Gastroesophageal sphincter (tissue), 3 donors: ENCODE results near the gene RXRA.

Source experiments
- EP300 ChIP-seq: sonication (generic); formaldehyde crosslinking; IDR thresholded peaks from one replicate; pipeline ENCODE4 v1.6.1; 2017; ENCODE audit warnings: antibody characterized with exemption, mild to moderate bottlenecking
- POLR2A ChIP-seq, 2 donors: fragments of 450-650 bp; IDR thresholded peaks; one replicate each; pipeline ENCODE4 v1.6.1; 2017; ENCODE audit warnings: antibody characterized with exemption in 2 of 2, mild to moderate bottlenecking in 2 of 2, moderate library complexity in 1 of 2
- POLR2AphosphoS5 ChIP-seq: sonication (generic); formaldehyde crosslinking; IDR thresholded peaks from one replicate; pipeline ENCODE4 v1.6.1; 2017; ENCODE audit warnings: antibody characterized with exemption
- TF ChIP-seq, protein P1 (sequence below), 4 experiments: fragments of 200-600 bp in 2 of 4; fragments of 450-650 bp in 2 of 4; sonication (generic) in 1 of 4; IDR thresholded peaks; one replicate each; pipeline ENCODE4 v1.5.1; 2017 to 2019; ENCODE audit warnings: antibody characterized with exemption in 4 of 4, mild to moderate bottlenecking in 2 of 4, moderate library complexity in 2 of 4

DNA sequence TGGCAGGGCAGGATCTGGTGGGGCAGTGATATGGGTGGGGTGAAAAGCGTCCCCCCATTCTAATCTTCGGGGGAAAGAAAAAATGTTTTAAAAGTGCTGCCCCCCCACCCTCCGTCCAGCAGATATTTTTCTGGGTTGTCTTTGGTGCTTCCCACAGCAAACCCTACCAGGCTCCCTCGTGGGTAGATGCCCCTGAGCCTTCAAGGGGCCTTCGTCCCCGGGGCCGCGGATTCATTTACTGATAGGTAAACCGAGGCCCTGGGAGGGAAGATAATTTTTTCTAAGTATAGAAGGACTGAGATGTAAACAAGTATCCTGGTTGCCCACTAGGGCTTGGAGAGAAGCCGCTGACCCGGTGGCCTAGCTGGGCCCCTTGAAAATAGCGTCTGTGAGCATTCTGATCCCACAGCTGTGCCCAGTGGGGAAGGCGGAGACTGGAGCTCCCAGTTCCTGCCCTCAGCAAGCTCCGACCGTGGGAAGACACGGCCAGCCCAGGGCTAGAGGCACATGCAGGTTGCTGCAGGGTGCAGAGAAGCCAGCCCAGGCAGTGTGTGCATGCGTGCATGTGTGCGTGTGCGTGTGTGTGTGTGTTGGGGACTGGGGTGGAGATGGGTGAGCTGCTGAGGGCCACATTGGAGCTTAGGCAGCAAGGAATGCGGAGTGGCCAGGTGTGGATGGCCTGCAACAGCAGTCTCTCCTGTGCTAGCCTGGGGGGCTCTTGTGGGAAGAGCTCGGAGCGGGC, 6.0 kb upstream of the RXRA start:
- TF ChIP-seq, protein P1, sequence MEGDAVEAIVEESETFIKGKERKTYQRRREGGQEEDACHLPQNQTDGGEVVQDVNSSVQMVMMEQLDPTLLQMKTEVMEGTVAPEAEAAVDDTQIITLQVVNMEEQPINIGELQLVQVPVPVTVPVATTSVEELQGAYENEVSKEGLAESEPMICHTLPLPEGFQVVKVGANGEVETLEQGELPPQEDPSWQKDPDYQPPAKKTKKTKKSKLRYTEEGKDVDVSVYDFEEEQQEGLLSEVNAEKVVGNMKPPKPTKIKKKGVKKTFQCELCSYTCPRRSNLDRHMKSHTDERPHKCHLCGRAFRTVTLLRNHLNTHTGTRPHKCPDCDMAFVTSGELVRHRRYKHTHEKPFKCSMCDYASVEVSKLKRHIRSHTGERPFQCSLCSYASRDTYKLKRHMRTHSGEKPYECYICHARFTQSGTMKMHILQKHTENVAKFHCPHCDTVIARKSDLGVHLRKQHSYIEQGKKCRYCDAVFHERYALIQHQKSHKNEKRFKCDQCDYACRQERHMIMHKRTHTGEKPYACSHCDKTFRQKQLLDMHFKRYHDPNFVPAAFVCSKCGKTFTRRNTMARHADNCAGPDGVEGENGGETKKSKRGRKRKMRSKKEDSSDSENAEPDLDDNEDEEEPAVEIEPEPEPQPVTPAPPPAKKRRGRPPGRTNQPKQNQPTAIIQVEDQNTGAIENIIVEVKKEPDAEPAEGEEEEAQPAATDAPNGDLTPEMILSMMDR (IDR thresholded peaks at IDR 0.05): no peak
- TF ChIP-seq POLR2A (IDR thresholded peaks at IDR 0.05): no peak
- TF ChIP-seq EP300: no peak
- no peak for TF ChIP-seq POLR2AphosphoS5
